GM20431 (cell line): Measurements from ENCODE around the gene LRRC15.

Experiments
- in situ Hi-C: fragments of 300-500 bp; cut with MseI, MboI; formaldehyde crosslinking; loops from one replicate; pipeline ENCODE4 v1.15.0; 2020; ENCODE audit warnings: low sequenced_read_pairs; ENCODE audit not compliant: unreplicated experiment

The LRRC15 gene

DNA sequence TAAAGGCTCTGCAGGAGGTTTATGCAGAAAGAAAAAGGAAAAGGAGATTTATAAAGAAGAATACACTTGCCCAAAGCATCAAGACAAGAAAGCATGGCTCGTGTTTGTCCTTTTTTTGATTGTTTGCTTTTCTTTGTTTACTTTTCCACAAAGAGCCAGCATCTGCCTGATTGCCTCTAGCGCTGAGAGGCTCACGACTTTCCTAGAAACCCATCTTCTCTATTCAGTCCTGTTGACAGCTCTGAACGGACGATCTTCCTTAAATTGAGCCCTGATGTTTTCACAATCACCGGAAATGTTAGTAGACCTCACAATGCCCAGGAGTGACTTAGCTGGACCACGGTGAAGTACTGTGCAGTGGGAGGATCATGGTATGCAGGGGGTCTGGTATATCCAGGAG lies 17.1 kb upstream of the LRRC15 start:
- in situ Hi-C loops = no loop called here

DNA sequence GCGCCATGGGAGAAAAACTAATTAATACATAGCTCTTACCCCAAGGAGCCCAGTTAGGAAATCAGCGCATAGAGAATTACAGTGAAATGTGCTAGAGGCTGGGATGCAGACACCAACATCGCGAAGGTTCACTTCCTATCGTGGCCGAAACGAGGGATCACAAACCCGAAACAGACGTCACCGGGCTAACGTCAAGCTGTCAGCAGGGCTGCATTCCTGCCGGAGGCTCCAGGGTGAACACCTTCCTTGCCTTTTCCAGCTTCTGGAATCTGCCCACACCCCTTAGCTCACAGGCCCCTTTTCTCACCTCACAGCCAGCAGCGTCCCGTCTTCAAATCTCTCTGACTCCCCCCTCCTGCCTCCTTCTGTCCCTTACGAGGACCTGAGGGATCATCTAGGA lies 16.5 kb upstream of the LRRC15 start:
- in situ Hi-C loops = no loop called here

DNA sequence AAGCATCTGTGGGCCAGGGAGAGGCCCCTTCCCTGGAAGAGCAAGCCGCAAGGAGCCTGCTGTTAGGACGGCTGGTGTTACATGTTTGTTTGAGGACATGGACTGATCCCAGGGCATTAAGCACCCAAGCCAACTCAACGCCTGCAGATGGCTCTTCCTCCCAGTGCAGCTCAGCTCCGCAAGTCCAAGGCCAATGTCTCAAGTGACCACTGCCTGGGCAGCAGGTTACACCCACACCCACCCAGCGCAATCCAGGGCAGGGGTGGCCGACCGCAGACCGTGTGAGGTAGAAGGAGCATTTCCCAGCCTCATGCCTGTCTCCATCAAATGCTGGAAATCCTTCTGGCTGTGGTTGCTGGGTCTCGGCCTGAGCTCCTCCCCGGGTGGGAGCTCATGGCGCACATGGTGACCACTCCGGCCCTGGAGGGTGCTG lies 15.0 kb upstream of the LRRC15 start:
- in situ Hi-C loops = no loop called here

DNA sequence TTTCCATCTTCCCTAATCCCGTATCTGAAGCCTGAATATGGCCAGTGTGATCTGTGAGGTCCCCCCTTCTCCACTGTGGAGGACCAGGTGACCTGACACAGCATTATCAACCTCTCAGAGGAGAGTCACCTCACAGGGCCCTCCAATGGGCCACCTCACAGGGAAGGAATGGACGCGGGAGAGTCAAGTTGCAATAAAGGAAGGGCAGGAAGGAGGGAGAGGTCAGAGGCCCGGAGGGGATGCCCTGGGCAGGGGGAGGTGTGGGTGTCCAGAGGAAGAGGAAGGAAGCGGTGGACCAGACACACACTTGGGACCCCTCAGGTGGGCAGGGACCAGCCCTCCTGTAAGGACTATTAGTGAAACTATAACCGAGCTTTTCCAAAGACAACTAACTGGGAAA lies 14.6 kb upstream of the LRRC15 start:
- in situ Hi-C loops = no loop called here

DNA sequence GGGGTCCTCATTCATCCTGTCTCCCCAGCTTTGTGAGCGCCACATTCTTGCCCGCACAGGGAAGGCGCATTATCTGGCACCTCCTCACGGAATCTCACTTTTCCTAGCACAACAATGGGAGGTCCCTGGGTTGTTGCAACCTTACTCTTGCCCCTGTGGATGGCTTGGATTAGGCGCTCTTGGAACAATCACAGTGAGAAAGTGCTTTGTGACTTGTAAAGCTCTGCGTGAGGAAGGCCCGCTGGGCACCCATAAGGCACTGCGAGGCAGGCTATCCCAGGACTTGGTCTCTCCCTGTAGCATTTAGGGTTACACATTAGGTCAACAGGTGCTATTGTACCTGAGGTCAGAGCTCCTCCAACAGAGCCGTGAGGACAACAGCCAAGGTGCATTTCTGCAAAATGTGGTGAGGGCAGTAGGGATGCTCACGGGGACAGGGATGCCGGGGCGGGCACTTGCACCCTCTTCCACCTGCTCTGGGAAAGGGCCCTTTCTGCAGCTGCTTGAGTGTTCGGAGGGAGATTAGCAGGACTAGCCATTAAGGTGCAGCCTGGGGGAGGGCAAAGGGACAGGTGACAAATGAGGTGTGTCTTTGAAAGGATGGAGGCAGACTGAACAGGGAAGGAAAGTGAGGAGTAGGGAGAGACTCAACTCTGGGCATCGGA lies 13.9 kb upstream of the LRRC15 start:
- in situ Hi-C loops = no loop called here

DNA sequence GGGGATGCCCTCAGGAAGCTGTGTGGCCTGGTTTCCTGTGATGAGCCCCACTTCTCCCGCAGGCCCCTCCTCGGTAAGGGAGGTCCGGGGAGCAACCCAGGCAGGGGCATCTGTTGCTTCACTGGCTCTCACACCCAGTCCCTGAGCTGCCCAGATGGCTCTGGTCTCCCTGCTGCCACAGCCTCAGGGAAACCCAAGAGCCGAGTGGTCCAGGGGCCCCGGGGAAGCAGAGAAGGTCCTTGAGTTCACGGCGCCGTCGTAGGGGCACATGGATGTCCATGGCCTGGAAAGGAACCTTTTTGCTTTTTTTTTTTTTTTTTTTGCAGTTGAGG lies 13.3 kb upstream of the LRRC15 start:
- in situ Hi-C loops = no loop called here

DNA sequence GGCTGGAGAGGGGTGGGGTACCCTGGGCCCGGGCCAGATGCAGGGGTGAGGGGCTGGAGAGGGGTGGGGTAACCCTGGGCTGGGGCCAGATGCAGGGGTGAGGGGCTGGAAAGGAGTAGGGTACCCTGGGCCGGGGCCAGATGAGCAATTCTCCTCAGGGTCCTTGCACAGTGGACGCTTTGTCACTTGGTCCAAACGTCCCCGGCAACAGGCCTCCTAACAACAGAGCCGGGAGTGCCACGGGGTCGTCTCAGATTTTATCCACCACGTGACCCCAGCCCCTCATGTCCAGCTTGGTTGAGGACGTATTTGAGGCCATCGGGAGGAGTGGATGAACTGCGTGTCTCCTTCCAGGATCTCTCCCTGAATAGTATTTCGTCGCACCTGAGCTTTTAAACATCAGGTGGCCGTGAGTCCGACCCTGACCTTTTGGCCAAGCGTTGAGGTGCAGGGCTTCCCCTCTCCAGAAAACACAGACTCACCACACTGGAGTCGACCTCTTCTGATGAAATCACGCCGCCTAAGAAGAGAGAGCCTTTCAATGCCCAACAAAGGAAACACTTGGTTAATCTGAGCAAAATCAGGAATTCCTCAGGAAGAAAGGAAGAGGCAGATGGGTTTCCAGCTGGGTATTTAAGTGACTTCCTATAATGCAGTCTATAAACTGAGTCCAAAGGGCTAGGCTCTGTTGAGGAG lies 12.8 kb upstream of the LRRC15 start:
- in situ Hi-C loops = no loop called here

DNA sequence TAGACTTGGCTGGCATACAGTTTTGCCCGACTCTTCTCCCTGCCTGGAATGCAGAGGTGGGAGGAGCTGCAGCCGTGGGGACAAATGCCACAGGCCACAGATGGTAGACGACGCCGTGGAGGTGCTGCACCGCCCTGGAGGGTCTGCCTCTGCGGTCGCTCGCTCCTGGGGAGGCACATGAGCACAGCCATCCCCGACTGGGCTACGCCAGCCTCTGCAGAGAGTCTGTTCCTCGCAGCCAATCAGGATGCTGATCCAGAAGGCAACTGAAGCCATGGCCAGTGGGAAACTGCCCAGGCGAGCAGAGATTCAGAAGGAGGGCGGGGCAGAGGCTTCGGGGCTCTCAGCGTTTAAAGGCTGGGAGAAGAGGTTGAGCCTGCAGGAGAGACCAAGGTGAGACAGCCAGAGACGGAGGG lies 11.9 kb upstream of the LRRC15 start:
- in situ Hi-C loops = no loop called here

DNA sequence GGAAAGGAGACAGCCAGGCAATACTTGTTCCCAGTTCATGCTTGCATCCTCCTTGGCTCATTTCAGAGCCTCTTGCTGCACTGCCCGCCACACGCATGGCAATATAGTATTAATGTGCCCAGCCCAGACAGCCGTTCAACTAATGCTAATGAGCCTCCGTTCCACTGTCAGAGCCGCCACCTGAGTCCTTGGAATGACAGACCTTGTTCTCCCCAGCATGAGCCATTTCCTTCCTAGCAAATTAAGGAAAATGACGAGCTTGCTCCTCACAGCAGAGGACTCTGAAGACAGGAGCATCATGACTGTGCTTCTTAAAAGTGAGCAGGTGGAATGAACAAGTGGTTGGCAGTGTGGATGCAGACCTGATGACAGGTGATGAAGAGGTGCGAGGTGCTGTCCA lies 10.8 kb upstream of the LRRC15 start:
- in situ Hi-C loops = no loop called here

DNA sequence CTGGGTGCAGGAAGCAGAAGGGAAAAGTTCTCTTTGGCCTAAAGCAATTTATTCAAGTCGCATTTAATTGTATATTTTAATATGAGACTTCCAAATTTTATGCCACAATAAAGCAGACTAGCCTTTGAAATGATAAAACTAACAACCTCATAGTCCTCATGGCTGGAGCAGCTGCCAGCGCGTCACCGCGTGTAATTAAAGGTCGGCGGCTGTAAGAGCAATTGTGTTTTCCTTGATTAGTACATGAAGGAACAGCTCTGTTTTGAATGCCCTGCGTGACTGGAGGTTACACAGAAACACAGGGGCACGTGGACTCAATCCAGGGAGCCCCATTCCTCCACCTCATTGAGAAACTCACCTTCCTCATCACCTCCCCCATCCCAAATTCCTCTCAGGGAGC lies 10.1 kb upstream of the LRRC15 start:
- in situ Hi-C loops = no loop called here

DNA sequence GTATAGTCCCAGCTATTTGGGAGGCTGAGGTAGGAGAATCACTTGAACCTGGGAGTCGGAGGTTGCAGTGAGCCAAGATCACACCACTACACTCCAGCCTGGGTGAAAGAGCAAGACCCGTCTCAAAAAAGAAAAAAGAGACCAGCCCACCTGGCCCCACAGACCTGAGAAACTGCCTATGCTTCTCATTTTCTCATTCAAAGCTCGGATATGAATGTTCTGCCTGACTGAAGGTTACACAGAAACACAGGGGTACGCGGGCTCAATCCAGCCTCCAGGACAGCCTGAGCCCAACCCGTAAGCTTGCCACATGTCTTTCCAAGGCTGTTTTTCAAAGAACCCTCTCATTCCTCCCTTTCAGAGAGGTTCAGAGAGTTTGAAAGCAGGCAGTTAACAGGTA lies 9.7 kb upstream of the LRRC15 start:
- in situ Hi-C loops = no loop called here

DNA sequence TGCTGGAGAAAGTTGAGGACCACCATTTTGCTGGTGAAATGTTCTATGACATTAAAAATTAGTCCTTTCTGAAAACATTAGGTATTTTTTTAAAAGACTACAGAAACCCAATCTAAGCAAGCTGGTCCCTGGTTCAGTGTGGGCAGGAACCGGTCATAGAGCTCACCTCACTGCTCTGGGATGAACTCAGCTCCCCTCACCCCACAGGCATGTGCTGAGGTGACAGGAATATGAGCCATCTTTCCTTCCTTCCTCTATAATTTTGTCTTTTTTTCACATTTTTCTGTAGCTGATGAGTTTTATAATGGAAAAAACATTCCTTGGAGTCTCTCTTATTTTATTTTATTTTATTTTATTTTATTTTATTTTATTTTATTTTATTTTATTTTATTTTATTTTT lies 8.2 kb upstream of the LRRC15 start:
- in situ Hi-C loops = no loop called here

DNA sequence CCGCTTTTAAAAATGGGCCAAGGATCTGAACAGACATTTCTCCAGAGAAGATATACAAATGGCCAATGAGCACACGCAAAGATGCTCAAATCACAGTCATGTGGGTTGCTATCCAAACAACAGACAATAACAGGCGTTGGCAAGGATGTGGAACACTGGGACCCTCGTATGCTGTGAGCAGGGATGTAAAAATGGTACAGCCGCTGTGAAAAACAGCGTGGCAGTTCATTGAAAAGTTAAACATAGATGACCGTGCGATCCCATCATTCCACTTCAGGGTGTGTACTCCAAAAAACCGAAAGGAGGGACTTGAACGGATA lies 6.7 kb upstream of the LRRC15 start:
- in situ Hi-C loops = no loop called here

DNA sequence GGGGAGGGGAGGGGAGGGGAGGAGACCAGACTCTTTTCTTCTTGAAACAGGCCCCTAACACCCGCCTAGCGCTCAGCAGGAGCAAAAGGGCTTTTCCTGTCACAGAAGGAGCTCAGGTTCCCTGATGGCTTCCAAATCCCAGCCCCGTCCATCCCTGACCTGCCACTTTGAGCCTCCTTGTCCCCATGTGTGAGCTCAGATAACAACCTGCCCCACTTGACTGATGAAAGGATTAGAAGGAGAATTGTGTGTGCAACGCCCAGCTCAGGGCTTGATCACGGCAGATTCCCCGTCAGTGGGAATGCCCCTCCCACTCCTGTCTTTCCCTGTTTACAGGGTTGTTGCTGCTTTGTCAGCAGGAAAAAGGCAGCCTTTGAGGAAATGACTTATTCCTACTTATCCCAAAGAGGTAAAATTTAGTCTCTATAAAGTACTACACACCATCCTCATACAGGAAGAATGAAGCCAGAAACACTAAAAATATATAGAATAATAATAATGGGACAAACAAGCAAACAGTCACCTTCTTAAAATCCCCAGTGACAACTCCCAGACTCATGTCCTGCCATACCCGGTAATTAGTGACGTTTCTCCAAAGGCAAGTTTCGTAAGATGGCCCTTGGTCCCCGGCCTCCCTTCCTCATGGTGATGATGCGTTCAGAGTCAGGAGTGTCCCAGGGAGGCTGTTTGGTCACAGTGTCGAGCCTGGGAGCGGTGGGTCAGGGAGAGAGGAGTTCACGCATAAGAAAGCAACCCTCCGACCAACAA lies 6.1 kb upstream of the LRRC15 start:
- in situ Hi-C loops = no loop called here

DNA sequence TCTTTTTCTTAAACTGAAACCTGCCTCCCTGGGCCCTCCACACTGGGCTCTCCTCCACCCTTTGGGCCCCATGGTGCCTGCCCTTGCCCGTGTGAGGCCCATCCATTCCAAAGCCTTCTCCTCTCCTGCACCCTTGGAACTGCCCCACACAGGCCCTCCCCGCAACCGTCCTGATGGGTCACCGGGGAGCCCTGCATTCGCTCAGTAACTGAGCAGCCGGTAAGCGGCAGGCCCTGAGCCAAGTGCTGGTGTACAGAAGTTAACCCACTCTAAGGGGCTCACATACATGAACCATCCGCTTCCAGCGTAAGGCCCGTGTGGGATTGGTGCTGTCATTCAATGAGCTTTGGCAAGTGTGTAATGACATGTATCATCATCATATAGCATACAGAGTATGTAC lies 5.4 kb upstream of the LRRC15 start:
- in situ Hi-C loops = no loop called here

DNA sequence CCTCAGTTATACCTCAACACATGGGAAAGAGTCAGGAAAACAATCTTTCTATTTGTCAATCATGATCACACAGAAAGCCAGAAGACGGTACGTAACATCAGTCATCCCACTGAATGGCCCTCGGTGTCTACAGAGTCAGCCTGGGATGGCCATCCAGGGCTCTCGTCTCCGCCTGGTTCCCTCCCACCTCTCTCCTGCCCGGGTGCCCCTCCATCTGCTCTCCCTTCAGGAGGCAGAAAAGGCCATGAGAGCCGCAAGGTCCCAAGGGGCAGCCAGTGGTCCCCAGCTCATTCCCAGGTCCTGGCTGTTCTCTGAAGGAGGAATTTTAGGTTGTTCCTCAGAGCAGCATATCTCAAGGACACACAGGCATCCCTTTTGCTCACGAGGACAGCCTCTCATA lies 4.4 kb upstream of the LRRC15 start:
- in situ Hi-C loops = no loop called here

DNA sequence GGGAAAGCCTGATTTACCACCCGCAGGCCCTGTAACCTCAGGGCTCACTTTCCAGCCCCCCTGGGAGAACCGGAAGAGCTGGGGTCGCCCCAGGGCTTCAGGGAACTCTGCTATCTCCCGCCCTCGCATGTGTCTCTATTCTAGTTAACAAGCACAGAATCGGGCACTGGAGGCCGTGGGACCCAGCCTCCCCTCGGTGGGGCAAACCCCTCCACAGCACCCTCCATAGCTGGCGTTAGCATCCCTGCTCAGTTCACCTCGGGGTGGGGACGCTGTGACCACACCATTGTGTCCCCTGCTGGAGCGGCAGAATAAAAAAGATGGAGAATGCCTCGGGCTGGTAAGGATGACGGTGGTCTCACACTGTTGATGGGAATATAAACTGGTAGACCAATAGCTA lies 3.5 kb upstream of the LRRC15 start:
- in situ Hi-C loops = no loop called here

DNA sequence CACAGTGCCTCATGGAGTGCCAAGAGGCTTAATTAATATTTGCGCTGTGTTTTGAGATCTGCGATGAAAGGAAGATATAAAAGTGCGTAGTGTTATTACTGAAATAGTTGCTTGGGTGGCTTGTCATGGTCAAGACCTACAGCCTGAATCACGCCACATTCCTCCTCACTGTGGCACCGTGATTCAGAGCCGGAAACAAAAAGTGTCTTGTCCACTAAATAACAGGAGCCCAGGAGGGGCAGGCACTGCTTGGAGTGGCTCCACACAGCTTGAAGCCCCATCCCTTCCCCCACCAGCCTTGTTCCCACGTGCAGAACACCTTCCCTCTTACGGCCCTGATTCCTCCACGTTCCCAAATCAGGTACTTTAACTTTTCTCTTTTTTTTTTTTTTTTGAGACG lies 1.2 kb upstream of the LRRC15 start:
- in situ Hi-C loops = no loop called here

DNA sequence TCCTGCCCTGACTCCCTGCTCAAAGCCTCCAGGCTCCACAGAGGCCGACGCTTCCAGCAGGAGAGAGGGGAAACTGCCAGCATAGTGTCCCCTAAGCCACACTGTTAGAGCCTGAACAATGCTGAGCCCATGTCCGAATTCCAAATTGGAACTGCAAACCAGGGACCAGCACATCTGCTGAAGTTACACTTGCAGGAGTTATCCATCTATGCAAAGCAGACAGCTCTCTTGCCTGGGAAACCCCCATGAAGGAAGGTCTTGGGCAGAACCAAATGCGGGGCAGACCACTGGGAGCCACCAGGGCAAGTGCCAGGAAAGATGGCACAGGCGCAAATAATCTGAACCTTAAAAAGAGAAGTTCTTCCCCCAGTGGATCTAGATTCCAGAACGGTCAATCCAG lies 625 bp downstream of the LRRC15 start:
- in situ Hi-C loops = no loop called here

DNA sequence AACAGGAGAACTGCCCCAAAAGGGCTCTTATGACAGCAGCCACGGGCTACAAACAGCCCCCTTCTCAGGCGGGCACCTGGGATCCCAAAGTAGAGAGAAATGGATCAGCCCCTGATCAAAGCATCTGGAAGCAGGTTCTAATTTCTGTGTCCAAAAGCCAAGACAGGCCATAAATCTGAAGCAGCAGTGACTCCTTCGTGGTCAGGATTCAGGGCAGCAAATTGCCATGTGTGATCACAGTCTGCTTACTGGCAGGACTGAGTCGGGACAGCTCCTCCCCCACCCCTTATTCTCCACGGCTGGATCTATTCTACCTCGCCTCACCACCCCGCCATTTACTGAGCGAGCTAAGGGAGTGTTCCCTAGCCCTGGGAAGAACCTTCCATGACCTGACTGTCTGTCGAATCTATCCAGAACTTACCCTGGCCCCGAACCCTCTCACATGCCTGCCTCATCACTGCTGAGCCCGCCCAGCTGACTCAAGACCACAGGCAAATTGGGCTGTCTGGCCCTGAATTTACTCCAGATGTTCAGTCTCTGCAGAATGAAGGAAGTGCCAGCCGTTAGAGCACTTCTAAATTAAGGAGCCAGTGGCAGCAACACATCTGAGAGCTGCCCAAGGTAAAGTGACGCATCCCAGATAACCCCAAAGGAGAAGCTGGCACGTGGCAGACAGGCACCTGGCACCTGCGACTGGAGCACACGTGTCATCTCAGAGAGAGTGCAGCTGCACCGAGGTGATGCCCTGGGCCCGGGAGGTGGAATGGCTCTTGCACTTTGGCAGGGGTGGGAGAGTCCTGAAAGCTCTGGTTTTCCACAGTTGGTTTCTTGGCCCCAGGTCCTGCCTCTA lies 1.3 kb downstream of the LRRC15 start:
- in situ Hi-C loops = no loop called here

DNA sequence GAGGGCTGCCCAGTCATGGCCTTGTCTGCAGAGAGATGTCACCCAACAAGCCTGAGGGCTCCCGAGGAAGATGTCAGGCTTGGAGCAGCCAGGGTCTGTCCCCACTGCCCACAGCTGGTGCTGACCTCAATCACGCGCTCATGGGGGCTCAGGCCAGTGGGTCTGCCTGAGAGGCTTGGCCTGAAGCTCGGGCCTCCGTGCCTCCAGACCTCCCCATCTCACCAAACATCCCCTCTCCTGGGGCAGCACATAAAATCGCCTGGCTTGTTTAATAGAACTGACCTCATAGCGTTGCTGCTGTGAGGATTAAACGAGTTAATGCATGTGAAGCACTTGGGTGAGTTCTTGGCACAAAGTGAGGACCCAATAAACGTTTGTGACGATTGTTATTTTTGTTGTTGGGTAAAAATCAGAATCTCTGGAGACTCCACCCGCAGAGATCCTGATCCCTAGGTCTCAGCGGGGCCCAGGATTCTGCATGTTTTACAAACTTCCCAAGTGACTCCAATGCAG lies 3.5 kb downstream of the LRRC15 start:
- in situ Hi-C loops = no loop called here
